ENCODE results near the gene PROCA1. TPM values are rescaled to one million over a fixed set of nuclear protein-coding genes. Genes with fewer than 3 reads are reported as not detected.

The PROCA1 gene
- total and polyA plus RNA-seq, 9 of the 15 experiments (the other 6 are each of a cell fraction or from before 2014, with no cell fraction given): 0.78 to 16.2 (median 5.6) TPM

- no peak for TF ChIP-seq PTTG1 (tag; IDR thresholded peaks at IDR 0.05; ENCODE audit: low read depth)
- no peak for TF ChIP-seq ZFP30 (CRISPR knock-in tag; IDR thresholded peaks at IDR 0.05; ENCODE audit: borderline replicate concordance)
- no peak for TF ChIP-seq FOXK1 (CRISPR knock-in tag; IDR thresholded peaks at IDR 0.05; ENCODE audit: borderline replicate concordance)
- no peak for TF ChIP-seq KDM1A (IDR thresholded peaks at IDR 0.05)
- TF ChIP-seq, protein P1, sequence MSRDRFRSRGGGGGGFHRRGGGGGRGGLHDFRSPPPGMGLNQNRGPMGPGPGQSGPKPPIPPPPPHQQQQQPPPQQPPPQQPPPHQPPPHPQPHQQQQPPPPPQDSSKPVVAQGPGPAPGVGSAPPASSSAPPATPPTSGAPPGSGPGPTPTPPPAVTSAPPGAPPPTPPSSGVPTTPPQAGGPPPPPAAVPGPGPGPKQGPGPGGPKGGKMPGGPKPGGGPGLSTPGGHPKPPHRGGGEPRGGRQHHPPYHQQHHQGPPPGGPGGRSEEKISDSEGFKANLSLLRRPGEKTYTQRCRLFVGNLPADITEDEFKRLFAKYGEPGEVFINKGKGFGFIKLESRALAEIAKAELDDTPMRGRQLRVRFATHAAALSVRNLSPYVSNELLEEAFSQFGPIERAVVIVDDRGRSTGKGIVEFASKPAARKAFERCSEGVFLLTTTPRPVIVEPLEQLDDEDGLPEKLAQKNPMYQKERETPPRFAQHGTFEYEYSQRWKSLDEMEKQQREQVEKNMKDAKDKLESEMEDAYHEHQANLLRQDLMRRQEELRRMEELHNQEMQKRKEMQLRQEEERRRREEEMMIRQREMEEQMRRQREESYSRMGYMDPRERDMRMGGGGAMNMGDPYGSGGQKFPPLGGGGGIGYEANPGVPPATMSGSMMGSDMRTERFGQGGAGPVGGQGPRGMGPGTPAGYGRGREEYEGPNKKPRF (IDR thresholded peaks at IDR 0.05; ENCODE audit: low read depth, low read length): no peak
- no peak for TF ChIP-seq ZZZ3 (IDR thresholded peaks at IDR 0.05)
- TF ChIP-seq FOXP1 (CRISPR knock-in tag; IDR thresholded peaks at IDR 0.05): no peak
- TF ChIP-seq CHD7 (IDR thresholded peaks at IDR 0.05; ENCODE audit: low read depth, low read length): no peak
- TF ChIP-seq POLR2G (IDR thresholded peaks at IDR 0.05; ENCODE audit: low read depth, low read length): peak; percentile 71
- peak; percentile 70; the same call in 1 of the 2 replicates for TF ChIP-seq ZC3H11A (IDR thresholded peaks at IDR 0.05; ENCODE audit: low read depth, low read length)
- TF ChIP-seq HLTF (IDR thresholded peaks at IDR 0.05): no peak; the same call in 1 of the 2 replicates
- 0 out of 2 replicates have a peak, but pooled peaks have one; percentile 27 for TF ChIP-seq ZBTB2 (IDR thresholded peaks at IDR 0.05)
Measured at GRCh38 chr17:28726627-28727491, 15.2 kb upstream of the PROCA1 start (continued).
